GM12878 (cell line): ENCODE data around the gene CIDEA. TPM values are rescaled to one million over a fixed set of nuclear protein-coding genes. Genes with fewer than 3 reads are reported as not detected.

ENCODE experiments used
- ATAC-seq: fragments of 200-7000 bp; cut with Tn5 transposase; 3 replicates; pipeline ENCODE4 v1.9.1; 2020; ENCODE audit warnings: mild to moderate bottlenecking, moderate library complexity
- BruUV-seq: library from RNA; stranded (reverse); fragments of 400-500 nt; replicated peaks from 2 replicates; lab custom pipeline; 2021; lab: Mats Ljungman, UMichigan
- CTCF ChIA-PET: fragments of 300-600 bp; sonication (Branson Sonifier 250); formaldehyde crosslinking; extraction: SDS; loops from one replicate; lab custom pipeline; 2021; ENCODE audit warnings: inconsistent platforms; lab: Yijun Ruan, JAX
- POLR2A ChIA-PET: fragments of 350-600 bp; formaldehyde crosslinking; extraction: SDS; loops from one replicate; lab custom pipeline; 2021; ENCODE audit warnings: inconsistent platforms; lab: Charles Lee
- RAD21 ChIA-PET: fragments of 300-600 bp; sonication (Branson Sonifier 250); formaldehyde crosslinking; loops from one replicate; lab custom pipeline; 2023; ENCODE audit warnings: antibody characterized with exemption; ENCODE audit not compliant: unreplicated experiment; lab: Charles Lee
- SMC1A ChIA-PET: fragments of 300-600 bp; sonication (Branson Sonifier 250); formaldehyde crosslinking; loops from one replicate; lab custom pipeline; 2023; ENCODE audit not compliant: unreplicated experiment, uncharacterized antibody; lab: Charles Lee
- DNase-seq: peaks from one replicate; pipeline ENCODE4 v3.0.0-alpha.2; 2011; ENCODE audit warnings: low read depth, low spot score
- FAIRE-seq: peaks from 3 replicates; lab custom pipeline; 2011; peaks lifted over from hg19 to GRCh38; lab: Jason Lieb, UNC
- H2AFZ ChIP-seq: 2 replicates; pipeline ENCODE4 v1.6.0; 2011; ENCODE audit warnings: low read depth, low read length, control low read depth; ENCODE audit not compliant: control insufficient read depth
- H3K27ac ChIP-seq: 2 replicates; pipeline ENCODE4 v1.5.1; 2011; ENCODE audit warnings: control low read depth; ENCODE audit not compliant: control insufficient read depth, insufficient read depth
- H3K27me3 ChIP-seq, 2 experiments: replicated peaks in 1 of 2; 2 replicates each; pipeline versions ENCODE4 v1.6.0 to v1.6.1; 2011; ENCODE audit warnings: low read length in 1 of 2; ENCODE audit not compliant: control insufficient read depth in 2 of 2, insufficient read depth in 2 of 2
- H3K36me3 ChIP-seq, 2 experiments: 2 replicates each; pipeline ENCODE4 v1.5.1; 2011; ENCODE audit warnings: low read length in 1 of 2; ENCODE audit not compliant: control insufficient read depth in 2 of 2, insufficient read depth in 2 of 2
- H3K4me1 ChIP-seq: 2 replicates; pipeline ENCODE4 v1.6.1; 2011; ENCODE audit warnings: mild to moderate bottlenecking, low read length, moderate library complexity, mixed read lengths; ENCODE audit not compliant: control insufficient read depth, insufficient read depth
- H3K4me2 ChIP-seq: 2 replicates; pipeline ENCODE4 v1.6.0; 2011; ENCODE audit warnings: control low read depth; ENCODE audit not compliant: control insufficient read depth, insufficient read depth
- H3K4me3 ChIP-seq: fragments of 200-600 bp; sonication (generic); 2 replicates; pipeline ENCODE4 v1.5.1; 2016
- H3K79me2 ChIP-seq: 2 replicates; pipeline ENCODE4 v1.6.0; 2011; ENCODE audit warnings: low read length; ENCODE audit not compliant: control insufficient read depth, insufficient read depth
- H3K9ac ChIP-seq: 2 replicates; pipeline ENCODE4 v1.8.0; 2011; ENCODE audit warnings: low read length, control low read depth, mixed read lengths; ENCODE audit not compliant: control insufficient read depth, insufficient read depth
- H3K9me3 ChIP-seq: replicated peaks from 3 replicates; pipeline ENCODE4 v1.5.1; 2011; ENCODE audit warnings: mild to moderate bottlenecking, low read length; ENCODE audit not compliant: control insufficient read depth, insufficient read depth
- H4K20me1 ChIP-seq: 2 replicates; pipeline ENCODE4 v1.6.0; 2011; ENCODE audit not compliant: control insufficient read depth, insufficient read depth
- CHD2 ChIP-seq: IDR thresholded peaks from 2 replicates; pipeline ENCODE4 v1.6.1; 2011; ENCODE audit warnings: low read depth, low read length, improper control_type of control experiment, borderline replicate concordance
- FOS ChIP-seq: IDR thresholded peaks from 3 replicates; pipeline ENCODE4 v1.6.1; 2011; ENCODE audit warnings: borderline replicate concordance; ENCODE audit not compliant: insufficient read length; ENCODE audit errors: extremely low read depth
- JUND ChIP-seq: IDR thresholded peaks from 2 replicates; pipeline ENCODE4 v1.6.1; 2012; ENCODE audit warnings: low read depth, mild to moderate bottlenecking, low read length, improper control_type of control experiment, moderate library complexity
- LARP7 ChIP-seq: fragments of 450-650 bp; IDR thresholded peaks from 2 replicates; pipeline ENCODE4 v1.6.1; 2017; ENCODE audit warnings: mild to moderate bottlenecking
- MYB ChIP-seq: fragments of 150-350 bp; IDR thresholded peaks from 2 replicates; pipeline ENCODE4 v1.6.1; 2014; ENCODE audit warnings: mild to moderate bottlenecking, low read depth, low read length, borderline replicate concordance
- NFXL1 ChIP-seq: fragments of 450-650 bp; IDR thresholded peaks from 2 replicates; pipeline ENCODE4 v1.6.1; 2017; ENCODE audit warnings: antibody characterized with exemption, mild to moderate bottlenecking, borderline replicate concordance
- PML ChIP-seq: IDR thresholded peaks from 2 replicates; pipeline ENCODE4 v1.6.1; 2012; ENCODE audit warnings: low read length, inconsistent platforms
- POLR2AphosphoS2 ChIP-seq: IDR thresholded peaks from 2 replicates; pipeline ENCODE4 v1.6.1; 2011; ENCODE audit warnings: low read depth, mild to moderate bottlenecking, low read length, improper control_type of control experiment, moderate library complexity
- RAD51 ChIP-seq: fragments of 450-650 bp; IDR thresholded peaks from 2 replicates; pipeline ENCODE4 v1.6.1; 2016; ENCODE audit warnings: moderate library complexity, mild to moderate bottlenecking, inconsistent platforms
- RBBP5 ChIP-seq: fragments of 200-600 bp; sonication (generic); conservative IDR thresholded peaks from 2 replicates; pipeline ENCODE4 v1.6.1; 2016
- RUNX3 ChIP-seq: IDR thresholded peaks from 2 replicates; pipeline ENCODE4 v1.6.1; 2012; ENCODE audit warnings: low read length, inconsistent platforms
- SIX5 ChIP-seq: IDR thresholded peaks from 2 replicates; pipeline ENCODE4 v1.6.1; 2011; ENCODE audit warnings: mild to moderate bottlenecking, low read depth, low read length, moderate library complexity; ENCODE audit not compliant: severe bottlenecking
- SMAD1 ChIP-seq: fragments of 450-650 bp; IDR thresholded peaks from 2 replicates; pipeline ENCODE4 v1.6.1; 2018; ENCODE audit warnings: mild to moderate bottlenecking, low read depth; ENCODE audit not compliant: partially characterized antibody
- SMARCA5 ChIP-seq: fragments of 450-650 bp; IDR thresholded peaks from 2 replicates; pipeline ENCODE4 v1.6.1; 2017; ENCODE audit warnings: mild to moderate bottlenecking
- ZBTB4 ChIP-seq: fragments of 450-650 bp; formaldehyde crosslinking; IDR thresholded peaks from 2 replicates; pipeline ENCODE4 v1.4.0; 2022; ENCODE audit warnings: mild to moderate bottlenecking, moderate library complexity
- ZNF384 ChIP-seq: IDR thresholded peaks from 2 replicates; pipeline ENCODE4 v1.6.1; 2012; ENCODE audit warnings: low read depth, mild to moderate bottlenecking, low read length, improper control_type of control experiment, borderline replicate concordance
- WGBS: methylation state at CpG from one replicate; pipeline ENCODE4 v1.1.6; 2016; ENCODE audit warnings: low lambda C conversion rate; ENCODE audit not compliant: insufficient replicate concordance, insufficient coverage; ENCODE audit errors: missing lambda C conversion rate; 5-methylcytosine and 5-hydroxymethylcytosine counted together
- in situ Hi-C: fragments of 300-500 bp; cut with MboI; formaldehyde crosslinking; loops from 9 replicates; pipeline ENCODE4 v1.14.3; 2018; ENCODE audit warnings: mixed read lengths
- intact Hi-C: fragments of 100-400 bp; cut with micrococcal nuclease; formaldehyde crosslinking; loops from one replicate; pipeline ENCODE4 v1.14.2; 2022; ENCODE audit not compliant: unreplicated experiment
- polyA plus RNA-seq, 11 experiments: library from polyadenylated mRNA; depleted of rRNA in 4 of 11; unstranded in 6 of 11; stranded (reverse) in 5 of 11; fragments of >200 nt; fragmentation: Nextera tagmentation in 4 of 11; fragmentation: Illumina TruSeq in 1 of 11; extraction: Ambion mirVana in 4 of 11; extraction: Trizol in 1 of 11; gene quantifications; 1 replicate in 1 of 11; 2 replicates in 10 of 11; pipeline versions ENCODE4 v1.2.1 to v1.2.3, GENCODE V29; 2011 to 2016; ENCODE audit warnings: inconsistent platforms in 2 of 11, missing spikeins in 2 of 11, low read depth in 1 of 11
- total RNA-seq, 4 experiments: library from RNA; depleted of rRNA in 3 of 4; stranded (reverse); fragments of >200 nt in 3 of 4; fragmentation: Illumina TruSeq in 1 of 4; extraction: Trizol in 1 of 4; gene quantifications; 2 replicates each; pipeline versions ENCODE4 v1.2.1 to v1.2.3, GENCODE V29; 2013 to 2021

CIDEA gene
- total and polyA plus RNA-seq, 10 of the 15 experiments (the other 5 are each of a cell fraction or from before 2014, with no cell fraction given) = not detected

GRCh38 chr18:12264864-12265263, 10.7 kb downstream of the CIDEA start:
- H3K27me3 ChIP-seq = no peaks in the 10 kb centered on the region; a peak in 2 of 4 replicates
- SMC1A ChIA-PET = no interaction called here
- H3K9ac ChIP-seq = no peak overlapping the region
- H3K4me3 ChIP-seq = no peak overlapping the region
- 20% methylated on average over 2 of the region's 2 CpGs for WGBS
- no peaks in the 10 kb centered on the region for H3K79me2 ChIP-seq
- ATAC-seq (no peak), DNase-seq (no peak), FAIRE-seq (no peak)
- RAD21 ChIA-PET = no interaction called here
- BruUV-seq = no TSS peak
- no peaks in the 10 kb centered on the region for H4K20me1 ChIP-seq
- in situ Hi-C loops (no loop called here), intact Hi-C loops (no loop called here)
- H3K36me3 ChIP-seq = no peaks in the 10 kb centered on the region
- TF ChIP-seq RUNX3 (no peak), SMARCA5 (no peak), NFXL1 (no peak), MYB (no peak), PML (no peak), RAD51 (no peak), RBBP5 (no peak), JUND (no peak), LARP7 (no peak), CHD2 (no peak), FOS (no peak), SMAD1 (no peak), SIX5 (no peak), ZBTB4 (CRISPR knock-in tag) (no peak), POLR2AphosphoS2 (no peak), ZNF384 (no peak)
- no peak overlapping the region for H2AFZ ChIP-seq
- POLR2A ChIA-PET = no interaction called here
- H3K4me1 ChIP-seq = no peaks in the 10 kb centered on the region
- H3K9me3 ChIP-seq = no peaks in the 10 kb centered on the region
- no peak overlapping the region for H3K4me2 ChIP-seq
- H3K27ac ChIP-seq = no peak overlapping the region
- CTCF ChIA-PET = no interaction called here
